Naive thymus-derived CD8-positive, alpha-beta T cell (primary cell): ENCODE measurements around the gene SLC39A11. TPM values are rescaled to one million over a fixed set of nuclear protein-coding genes. Genes with fewer than 3 reads are reported as not detected.

ENCODE experiments used
- ATAC-seq, 2 donors: fragments of 150-1000 bp; cut with Tn5 transposase in 1 of 2; sonication (Bioruptor Pico), chemical (Tn5 transposase) in 1 of 2; 1 replicate in 1 of 2; 2 replicates in 1 of 2; pipeline ENCODE4 v1.10.0; 2021; ENCODE audit warnings: mild to moderate bottlenecking in 2 of 2, moderate library complexity in 2 of 2
- POLR2A ChIA-PET: fragments of 350-600 bp; sonication (Branson Sonifier 250); formaldehyde crosslinking; loops from one replicate; lab custom pipeline; 2021; ENCODE audit warnings: antibody characterized with exemption; lab: Charles Lee
- DNase-seq, 10 donors: peaks; one replicate each; pipeline versions ENCODE4 v3.0.0 to v3.0.0-alpha.2; 2020 to 2022
- H3K27ac Mint-ChIP-seq, 10 donors: one replicate each; pipeline ENCODE4 v1.8.0; 2020 to 2022; ENCODE audit warnings: mild to moderate bottlenecking in 10 of 10, mixed read lengths in 10 of 10, moderate library complexity in 4 of 10, inconsistent platforms in 1 of 10
- H3K27me3 Mint-ChIP-seq, 5 donors: one replicate each; pipeline ENCODE4 v1.8.0; 2021 to 2022; ENCODE audit warnings: mixed read lengths in 5 of 5
- H3K36me3 Mint-ChIP-seq, 3 donors: one replicate each; pipeline ENCODE4 v1.8.0; 2020 to 2022; ENCODE audit warnings: mixed read lengths in 3 of 3, mild to moderate bottlenecking in 2 of 3, inconsistent platforms in 1 of 3
- H3K4me1 Mint-ChIP-seq, 4 donors: one replicate each; pipeline ENCODE4 v1.8.0; 2021 to 2022; ENCODE audit warnings: mixed read lengths in 4 of 4
- H3K4me3 Mint-ChIP-seq, 10 donors: one replicate each; pipeline ENCODE4 v1.8.0; 2020 to 2022; ENCODE audit warnings: mild to moderate bottlenecking in 10 of 10, mixed read lengths in 10 of 10, moderate library complexity in 6 of 10, inconsistent platforms in 1 of 10
- H3K9me3 Mint-ChIP-seq, 9 donors: one replicate each; pipeline ENCODE4 v1.8.0; 2020 to 2022; ENCODE audit warnings: mixed read lengths in 9 of 9, mild to moderate bottlenecking in 3 of 9, inconsistent platforms in 1 of 9, moderate library complexity in 1 of 9
- polyA plus RNA-seq, 3 donors: library from polyadenylated mRNA; unstranded; fragments of 300-500 nt; fragmentation: Illumina TruSeq; gene quantifications; one replicate each; pipeline ENCODE4 v1.2.3, GENCODE V29; 2021
- total RNA-seq, 8 experiments: library from RNA in 2 of 8; stranded (reverse) in 2 of 8; gene quantifications; one replicate each; pipeline ENCODE4 v1.2.3 and lab custom pipeline; 2021 to 2026

SLC39A11 gene
- total and polyA plus RNA-seq, 5 experiments from 2014 or later, result 6.2 to 14.4 (median 10.3) TPM

GRCh38 chr17:72735048-72735447, 357.4 kb downstream of the SLC39A11 start:
- Mint-ChIP-seq H3K27ac (no peak overlapping the region), H3K36me3 (peaks cover 0 to 15% (median 9%) of the 10 kb centered on the region in 3 donors), H3K9me3 (no peaks in the 10 kb centered on the region), H3K4me3 (no peak overlapping the region), H3K27me3 (no peaks in the 10 kb centered on the region), H3K4me1 (no peaks in the 10 kb centered on the region)
- DNase-seq (no peak), ATAC-seq (no peak)
- POLR2A ChIA-PET, result no interaction called here

DNA sequence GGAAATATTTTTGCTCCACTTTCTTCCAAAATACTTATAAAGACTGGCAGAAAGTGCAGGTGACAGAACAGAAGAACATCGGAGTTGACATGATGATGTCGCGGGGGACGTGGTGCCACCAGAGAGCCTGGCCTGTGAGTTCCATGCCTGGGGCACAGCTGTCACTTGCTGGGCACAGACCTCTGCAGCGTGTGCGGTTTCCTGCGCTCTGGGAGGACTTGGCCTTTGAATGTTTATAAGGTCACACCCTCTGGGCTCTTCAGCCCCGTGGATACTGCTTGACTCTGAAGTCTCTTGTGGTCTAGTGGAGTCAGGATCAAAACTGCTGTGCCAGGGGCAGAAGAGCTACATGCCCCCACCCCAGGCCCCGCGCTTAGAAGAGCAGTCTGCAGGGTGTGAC, 357.9 kb downstream of the SLC39A11 start:
- no peak for ATAC-seq
- no peak for DNase-seq
- H3K36me3 Mint-ChIP-seq, result peaks cover 0 to 15% (median 9%) of the 10 kb centered on the region in 3 donors
- H3K27ac Mint-ChIP-seq, result no peak overlapping the region
- no peak overlapping the region for H3K4me3 Mint-ChIP-seq
- H3K9me3 Mint-ChIP-seq, result no peaks in the 10 kb centered on the region
- H3K27me3 Mint-ChIP-seq, result no peaks in the 10 kb centered on the region
- POLR2A ChIA-PET, result no interaction called here
- H3K4me1 Mint-ChIP-seq, result no peaks in the 10 kb centered on the region

DNA sequence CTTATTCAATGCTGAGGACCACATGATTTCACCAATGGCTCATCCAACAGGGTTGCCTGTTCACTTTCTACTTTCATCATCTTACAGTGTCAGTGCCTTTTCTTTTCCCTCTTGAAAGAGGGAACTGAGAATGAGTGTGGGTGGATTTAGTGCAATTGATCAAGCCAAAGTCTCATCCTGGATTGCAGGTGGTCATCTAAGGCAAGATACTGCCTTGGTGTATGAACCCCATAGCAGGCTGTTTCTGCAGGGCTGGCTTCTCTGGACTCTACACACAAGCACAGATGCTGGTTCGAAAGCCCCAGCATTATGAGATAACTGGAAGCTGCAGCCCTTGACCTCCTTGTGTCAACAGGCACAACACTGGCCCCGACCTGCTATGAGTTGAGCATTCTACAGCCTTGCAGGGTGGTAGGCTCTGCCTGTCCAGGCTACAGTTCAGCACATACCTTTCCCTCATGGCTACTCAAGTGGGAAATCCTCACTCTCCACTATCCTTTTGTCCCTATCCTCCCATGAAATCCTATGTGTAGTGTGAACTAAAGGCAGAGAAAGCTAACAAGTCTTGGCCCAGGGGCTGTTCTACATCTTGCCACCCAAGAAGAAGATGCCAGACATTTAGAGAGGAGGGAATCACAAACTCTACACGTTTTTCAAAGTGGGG, 358.7 kb downstream of the SLC39A11 start:
- no peak overlapping the region for H3K27ac Mint-ChIP-seq
- no peak for ATAC-seq
- DNase-seq, result no peak
- H3K9me3 Mint-ChIP-seq, result no peaks in the 10 kb centered on the region
- peaks cover 0 to under 1% (median 0%) of the 10 kb centered on the region in 4 donors for H3K4me1 Mint-ChIP-seq
- peaks cover 0 to 15% (median 8%) of the 10 kb centered on the region in 3 donors for H3K36me3 Mint-ChIP-seq
- H3K4me3 Mint-ChIP-seq, result no peak overlapping the region
- POLR2A ChIA-PET, result no interaction called here
- H3K27me3 Mint-ChIP-seq, result no peaks in the 10 kb centered on the region

DNA sequence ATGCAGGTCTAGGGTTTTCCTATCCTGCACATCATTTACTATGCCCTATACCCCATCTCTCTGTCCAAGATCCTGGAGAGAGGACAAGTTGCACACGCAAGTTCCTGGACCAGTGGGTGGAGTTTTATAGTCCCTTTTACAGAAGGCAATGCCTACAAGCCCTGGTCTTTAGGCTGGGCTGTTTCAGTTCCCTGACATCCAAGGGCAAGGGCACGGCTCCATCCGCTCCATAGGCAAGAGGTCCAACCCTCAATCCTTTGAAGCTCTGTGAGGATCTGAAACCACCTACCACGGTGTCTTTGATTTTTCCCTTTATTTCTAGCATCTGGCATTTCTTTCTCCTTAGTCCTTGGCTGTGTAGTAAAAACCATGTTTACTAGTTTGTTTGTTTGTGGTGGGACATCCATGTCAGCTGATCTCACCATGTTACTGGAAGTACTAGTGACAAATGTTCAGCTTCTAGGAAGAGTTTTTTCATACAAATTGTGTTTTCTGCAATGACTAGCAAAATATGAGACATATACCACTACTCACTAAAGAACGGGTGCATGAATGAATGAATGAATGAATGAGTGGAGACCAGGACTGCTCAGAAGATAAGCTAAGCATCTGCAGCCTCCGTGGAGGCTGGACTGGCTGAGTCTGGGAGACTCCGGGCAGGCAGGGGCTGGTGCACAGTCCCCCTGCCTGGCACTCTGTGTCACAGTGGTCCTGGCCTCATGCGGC, 359.4 kb downstream of the SLC39A11 start:
- no peaks in the 10 kb centered on the region for H3K27me3 Mint-ChIP-seq
- peaks cover under 1 to 3% (median 2%) of the 10 kb centered on the region in 4 donors for H3K4me1 Mint-ChIP-seq
- ATAC-seq (no peak), DNase-seq (no peak)
- H3K27ac Mint-ChIP-seq, result peak overlapping the region in 1 of 10 donors; percentile 61
- POLR2A ChIA-PET, result no interaction called here
- no peak overlapping the region for H3K4me3 Mint-ChIP-seq
- peaks cover 0 to 15% (median 7%) of the 10 kb centered on the region in 3 donors for H3K36me3 Mint-ChIP-seq
- no peaks in the 10 kb centered on the region for H3K9me3 Mint-ChIP-seq

GRCh38 chr17:72730077-72730476, 362.4 kb downstream of the SLC39A11 start:
- Mint-ChIP-seq H3K4me3 (no peak overlapping the region), H3K4me1 (peaks cover 19 to 30% (median 28%) of the 10 kb centered on the region in 4 donors), H3K9me3 (no peaks in the 10 kb centered on the region), H3K27ac (peak overlapping the region in 2 of 10 donors; percentile 10 to 15), H3K27me3 (no peaks in the 10 kb centered on the region), H3K36me3 (peaks cover 0 to 2% (median 0%) of the 10 kb centered on the region in 3 donors)
- no peak for ATAC-seq
- POLR2A ChIA-PET, result no interaction called here
- DNase-seq, result no peak

- Mint-ChIP-seq H3K27me3 (no peaks in the 10 kb centered on the region), H3K27ac (peak overlapping the region; percentile 87 to 99 (median 93)), H3K9me3 (no peaks in the 10 kb centered on the region), H3K4me3 (peak overlapping the region; percentile 74 to 92 (median 88)), H3K4me1 (peaks cover 19 to 30% (median 28%) of the 10 kb centered on the region in 4 donors), H3K36me3 (no peaks in the 10 kb centered on the region)
- POLR2A ChIA-PET, result interaction anchor here (0.6 to 1.2 kb wide), 6 partner anchors 9 to 509 kb away, joined by 3 to 5 read pairs (median 3); a partner anchor contains a TSS
- DNase-seq (peak in 7 of 10 donors; percentile 13 to 53 (median 27)), ATAC-seq (peak; percentile 85 to 90)
Measured at GRCh38 chr17:72726936-72727335, 365.6 kb downstream of the SLC39A11 start.

- peak in 8 of 10 donors; percentile 24 to 43 (median 29) for DNase-seq
- peak; percentile 25 to 35 for ATAC-seq
- Mint-ChIP-seq H3K4me3 (peak overlapping the region in 9 of 10 donors; percentile 37 to 75 (median 54)), H3K27ac (peak overlapping the region; percentile 59 to 99 (median 90)), H3K36me3 (no peaks in the 10 kb centered on the region), H3K27me3 (no peaks in the 10 kb centered on the region), H3K9me3 (no peaks in the 10 kb centered on the region), H3K4me1 (peaks cover 19 to 34% (median 32%) of the 10 kb centered on the region in 4 donors)
- POLR2A ChIA-PET, result no interaction called here
Measured at GRCh38 chr17:72725433-72726068, 366.9 kb downstream of the SLC39A11 start.

DNA sequence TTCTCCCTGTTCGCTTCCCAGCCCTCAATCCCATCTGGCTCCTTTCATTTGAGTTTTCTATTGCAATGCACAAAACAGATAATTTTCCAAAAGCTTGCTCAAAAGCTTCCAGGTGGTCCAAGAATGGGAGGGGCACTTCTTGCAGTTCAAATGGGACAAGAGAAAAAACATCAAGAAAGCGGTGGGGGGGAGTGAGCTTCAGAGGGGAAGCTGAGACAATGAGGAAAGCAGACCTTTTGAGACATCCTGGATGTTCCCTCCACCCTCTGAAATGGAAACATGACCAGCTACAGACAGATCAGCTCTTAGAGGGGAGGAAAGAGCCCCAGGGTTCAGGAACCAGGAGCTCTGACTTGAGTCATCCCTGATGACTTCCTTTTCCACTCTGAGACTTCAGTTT, 368.2 kb downstream of the SLC39A11 start:
- Mint-ChIP-seq H3K4me3 (no peak overlapping the region), H3K27me3 (no peaks in the 10 kb centered on the region), H3K4me1 (peaks cover 30 to 46% (median 45%) of the 10 kb centered on the region in 4 donors), H3K36me3 (no peaks in the 10 kb centered on the region), H3K9me3 (no peaks in the 10 kb centered on the region), H3K27ac (peak overlapping the region in 1 of 10 donors; percentile 4)
- POLR2A ChIA-PET, result no interaction called here
- DNase-seq (no peak), ATAC-seq (no peak)

DNA sequence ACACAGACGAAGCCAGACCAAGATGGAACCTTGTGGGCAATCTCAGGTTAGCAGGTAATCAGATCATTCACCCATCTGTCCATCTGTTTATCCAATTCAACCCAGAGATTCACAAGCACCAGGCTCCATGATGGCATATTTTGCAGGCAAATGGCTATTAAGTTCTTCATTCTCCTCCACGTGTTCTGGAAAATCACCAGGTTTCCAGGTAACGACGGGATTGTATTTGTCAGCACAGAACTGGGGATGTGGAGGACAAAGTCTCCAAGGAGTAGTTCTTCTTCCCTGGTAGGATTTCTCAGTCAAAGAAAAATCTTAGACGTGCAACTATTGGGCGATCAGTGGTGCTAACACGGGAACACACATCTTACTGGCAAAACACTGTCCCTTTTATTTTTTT, 368.8 kb downstream of the SLC39A11 start:
- ATAC-seq (no peak), DNase-seq (no peak)
- H3K27me3 Mint-ChIP-seq, result no peaks in the 10 kb centered on the region
- no peaks in the 10 kb centered on the region for H3K36me3 Mint-ChIP-seq
- POLR2A ChIA-PET, result no interaction called here
- no peak overlapping the region for H3K4me3 Mint-ChIP-seq
- no peak overlapping the region for H3K27ac Mint-ChIP-seq
- peaks cover 30 to 50% (median 49%) of the 10 kb centered on the region in 4 donors for H3K4me1 Mint-ChIP-seq
- no peaks in the 10 kb centered on the region for H3K9me3 Mint-ChIP-seq

GRCh38 chr17:72720494-72720825, 372.0 kb downstream of the SLC39A11 start:
- ATAC-seq (no peak), DNase-seq (no peak)
- Mint-ChIP-seq H3K36me3 (peaks cover 0 to 5% (median 0%) of the 10 kb centered on the region in 3 donors), H3K4me1 (peaks cover 13 to 25% (median 21%) of the 10 kb centered on the region in 4 donors), H3K9me3 (no peaks in the 10 kb centered on the region), H3K27me3 (no peaks in the 10 kb centered on the region), H3K4me3 (peak overlapping the region in 3 of 10 donors; percentile 83 to 84 (median 83)), H3K27ac (peak overlapping the region in 6 of 10 donors; percentile 39 to 95 (median 87))
- POLR2A ChIA-PET, result interaction anchor here (1.2 kb wide), 1 partner anchor 871 kb away, joined by 5 read pairs; no protein-coding TSS in a partner anchor

GRCh38 chr17:72719578-72720493, 372.7 kb downstream of the SLC39A11 start:
- no peaks in the 10 kb centered on the region for H3K27me3 Mint-ChIP-seq
- peaks cover 0 to 7% (median under 1%) of the 10 kb centered on the region in 3 donors for H3K36me3 Mint-ChIP-seq
- POLR2A ChIA-PET, result interaction anchor here (0.5 to 1.2 kb wide), 2 partner anchors 146 to 871 kb away, joined by 3 to 5 read pairs; no protein-coding TSS in a partner anchor
- H3K27ac Mint-ChIP-seq, result peak overlapping the region; percentile 69 to 95 (median 86)
- ATAC-seq, result peak; percentile 88 to 92
- DNase-seq, result peak; percentile 14 to 71 (median 48)
- H3K4me3 Mint-ChIP-seq, result peak overlapping the region; percentile 70 to 87 (median 83)
- no peaks in the 10 kb centered on the region for H3K9me3 Mint-ChIP-seq
- peaks cover 13 to 23% (median 19%) of the 10 kb centered on the region in 4 donors for H3K4me1 Mint-ChIP-seq

GRCh38 chr17:72719206-72719577, 373.3 kb downstream of the SLC39A11 start:
- Mint-ChIP-seq H3K27me3 (no peaks in the 10 kb centered on the region), H3K27ac (peak overlapping the region; percentile 69 to 95 (median 86)), H3K4me1 (peaks cover 16 to 23% (median 19%) of the 10 kb centered on the region in 4 donors), H3K9me3 (no peaks in the 10 kb centered on the region), H3K4me3 (peak overlapping the region; percentile 70 to 87 (median 83)), H3K36me3 (peaks cover 0 to 7% (median 3%) of the 10 kb centered on the region in 3 donors)
- POLR2A ChIA-PET, result interaction anchor here (0.5 kb wide), 1 partner anchor 146 kb away, joined by 3 read pairs; no protein-coding TSS in a partner anchor
- DNase-seq (no peak), ATAC-seq (no peak)
